HG03460 (cell line): ENCODE results near the gene FOXN1.

Source experiments
- ATAC-seq: cut with Tn5 transposase; IDR thresholded peaks from one replicate; pipeline ENCODE4 v1.9.1; 2021; ENCODE audit not compliant: unreplicated experiment

FOXN1 gene

DNA sequence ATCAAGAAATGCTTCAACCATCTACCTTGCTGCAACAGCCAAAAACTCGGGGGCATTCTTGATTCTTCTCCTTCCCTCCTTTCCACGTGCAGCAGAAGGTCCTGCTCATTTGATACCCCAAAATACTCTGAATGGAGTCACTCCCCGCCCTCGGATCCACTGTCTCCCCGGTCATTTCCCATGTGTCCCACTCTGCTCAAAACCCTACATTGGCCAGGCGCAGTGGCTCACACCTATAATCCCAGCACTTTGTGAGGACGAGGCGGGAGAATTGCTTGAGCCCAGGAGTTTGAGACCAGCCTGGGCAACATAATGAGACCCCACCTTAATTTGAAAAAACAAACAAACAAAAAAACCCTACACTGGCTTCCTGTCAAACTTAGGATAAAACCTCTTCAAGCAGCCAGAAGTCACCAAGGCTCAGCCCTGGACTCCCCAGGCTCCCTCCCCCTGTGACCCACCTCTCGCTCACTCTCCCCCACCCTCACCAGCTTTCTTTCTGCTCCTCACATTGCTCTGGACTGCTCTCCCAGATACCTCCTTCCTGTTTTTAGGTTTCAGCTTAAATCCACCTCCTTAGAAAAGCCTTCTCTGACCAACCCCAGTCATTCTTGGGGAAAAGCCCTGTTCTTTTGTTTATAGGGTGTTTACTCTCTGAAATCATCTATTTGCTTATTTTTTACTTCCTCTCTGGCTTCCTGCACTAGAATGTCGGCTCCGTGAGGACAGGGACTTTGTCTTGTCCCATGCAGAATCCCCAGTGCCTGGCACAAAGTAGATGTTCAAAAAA, 29.9 kb upstream of the FOXN1 start:
- no peak for ATAC-seq

DNA sequence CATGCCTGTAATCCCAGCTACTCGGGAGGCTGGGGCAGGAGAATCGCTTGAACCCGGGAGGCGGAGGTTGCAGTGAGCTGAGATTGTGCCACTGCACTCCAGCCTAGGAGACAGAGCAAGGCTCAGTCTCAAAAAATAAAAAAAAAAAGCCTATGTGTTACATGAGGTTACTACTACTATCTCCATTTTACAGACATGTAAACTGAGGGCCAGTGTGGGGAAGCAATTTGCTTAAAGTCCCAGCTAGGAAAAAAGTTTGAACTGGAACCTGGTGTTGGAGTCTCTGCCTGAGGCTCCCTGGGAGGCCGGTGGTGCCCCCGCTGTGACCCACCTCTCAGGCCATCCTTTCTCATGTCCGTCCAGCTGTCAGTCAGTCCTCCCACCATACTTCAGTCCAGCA, 28.2 kb upstream of the FOXN1 start:
- ATAC-seq, result no peak

DNA sequence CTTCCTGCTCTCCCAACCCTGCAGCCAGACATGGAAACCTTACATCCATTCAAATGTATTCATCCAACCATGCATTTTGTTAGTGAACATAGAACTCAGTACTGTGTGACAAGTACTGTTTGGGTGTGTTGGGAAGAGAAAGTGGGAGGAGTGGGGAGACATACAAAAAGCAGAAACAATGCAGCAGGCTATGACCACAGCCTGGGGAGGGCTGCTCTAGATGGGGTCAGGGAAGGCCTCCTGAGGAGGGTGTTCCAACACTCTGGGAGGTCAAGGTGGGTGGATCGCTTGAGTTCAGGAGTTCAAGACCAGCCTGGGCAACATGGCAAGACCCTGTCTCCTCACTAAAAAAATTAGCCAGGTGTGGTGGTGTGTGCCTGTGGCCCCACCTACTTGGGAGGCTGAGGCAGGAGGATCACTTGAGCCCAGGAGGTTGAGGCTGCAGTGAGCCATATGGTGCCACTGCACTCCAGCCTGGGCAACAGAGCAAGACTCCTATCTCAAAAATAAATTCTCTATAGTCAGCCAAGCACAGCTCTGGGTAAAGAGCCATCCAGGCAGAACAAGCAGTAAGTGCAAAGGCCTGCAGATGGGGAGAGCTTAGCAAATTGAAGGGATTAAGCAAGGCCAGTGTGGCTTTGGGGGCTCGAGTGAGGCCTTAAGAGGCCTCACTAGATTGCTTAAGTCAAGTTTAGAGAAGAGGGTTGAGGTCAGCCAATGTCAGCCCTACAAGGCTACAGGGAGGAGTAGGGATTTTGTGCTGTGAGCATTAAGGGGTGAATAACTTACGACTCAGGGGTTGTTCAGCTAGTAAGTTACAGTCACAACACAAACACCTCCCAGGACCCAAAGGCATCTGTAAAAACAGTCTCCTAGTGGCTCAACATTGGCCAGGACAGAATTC, 27.2 kb upstream of the FOXN1 start:
- no peak for ATAC-seq

DNA sequence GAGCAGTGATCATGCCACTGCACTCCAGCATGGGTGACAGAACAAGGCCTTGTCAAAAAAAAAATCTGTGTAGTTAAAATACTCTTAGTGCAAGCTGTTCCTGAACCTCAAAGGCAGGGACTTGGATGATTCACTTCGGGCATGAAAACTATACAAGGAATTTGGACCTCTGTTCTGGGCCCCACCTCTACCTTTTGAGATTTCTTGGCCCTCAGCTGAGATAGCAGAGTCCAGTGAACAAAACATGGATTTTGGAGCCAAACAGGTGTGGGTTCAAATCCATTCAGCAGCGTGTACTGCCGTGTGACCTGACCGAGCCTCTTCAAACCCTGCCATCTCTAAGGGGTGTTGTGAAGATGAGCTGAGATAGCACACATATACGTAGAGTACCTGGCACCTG, 25.9 kb upstream of the FOXN1 start:
- no peak for ATAC-seq

DNA sequence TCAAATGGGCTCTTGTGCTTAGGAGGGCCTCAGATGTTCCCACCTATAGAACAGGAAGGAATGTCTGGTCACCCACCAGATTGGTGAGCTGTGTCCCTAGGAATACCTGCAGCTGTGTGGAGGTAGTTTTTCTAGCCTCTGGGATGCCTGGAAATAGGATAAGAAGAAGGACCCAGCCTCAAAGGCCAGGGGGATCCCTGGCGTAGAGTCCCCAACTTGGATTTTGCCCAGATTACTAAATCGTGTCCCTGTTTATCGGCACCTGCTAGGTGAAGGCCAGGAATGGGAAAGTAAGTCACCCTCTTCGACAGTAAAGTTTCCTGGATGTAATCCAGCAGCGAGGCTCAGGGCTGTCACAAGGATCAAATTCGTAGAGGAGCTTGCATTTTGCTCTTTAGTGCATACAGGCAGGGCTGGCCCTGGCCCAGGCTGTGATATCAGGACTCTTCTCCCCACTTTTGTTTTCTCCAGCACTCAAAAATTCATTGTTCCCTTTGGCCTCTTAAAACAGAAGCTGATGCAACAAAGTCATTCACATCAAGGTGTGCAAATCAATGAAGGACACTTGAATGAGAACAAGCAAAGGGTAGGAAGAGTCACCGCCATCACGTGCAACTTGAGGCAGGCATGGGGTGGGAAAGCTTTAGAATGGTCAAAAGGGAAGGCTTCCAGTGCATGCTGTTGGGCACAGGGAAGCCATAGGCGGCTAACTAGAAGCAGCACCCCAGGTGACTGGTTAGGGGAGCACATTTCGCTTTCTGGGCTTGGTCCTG, 25.2 kb upstream of the FOXN1 start:
- ATAC-seq, result no peak

DNA sequence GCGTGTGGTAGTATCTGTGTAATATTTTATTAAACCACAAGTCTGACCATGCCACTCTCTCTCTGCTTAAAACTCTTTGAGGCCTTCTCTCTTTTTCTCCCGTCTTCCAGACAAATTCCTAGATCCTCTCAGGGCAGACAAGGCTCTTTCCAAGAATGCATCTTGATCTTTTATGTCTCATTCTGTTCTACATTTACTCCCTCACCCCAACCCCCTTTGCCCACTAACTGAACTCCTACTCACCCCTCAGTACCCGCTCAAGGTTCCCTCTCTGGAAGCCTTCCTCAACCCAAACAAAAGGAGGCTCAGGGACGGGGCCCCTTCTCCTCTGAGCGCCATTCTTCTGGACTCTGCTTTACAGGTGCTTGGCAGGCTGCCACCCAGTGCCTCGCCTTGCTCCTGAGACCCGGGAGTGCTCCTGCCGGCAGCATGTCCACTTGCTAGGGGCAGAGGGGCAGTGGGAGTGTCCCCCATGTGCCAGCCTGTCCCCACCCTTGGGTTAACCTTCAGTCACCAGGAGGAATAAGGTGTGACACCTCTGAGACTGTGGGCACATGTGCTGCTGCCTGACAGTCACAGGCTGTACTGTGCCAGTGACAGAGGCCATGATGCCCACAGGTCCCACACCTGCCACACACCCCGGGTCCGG, 23.5 kb upstream of the FOXN1 start:
- no peak for ATAC-seq

DNA sequence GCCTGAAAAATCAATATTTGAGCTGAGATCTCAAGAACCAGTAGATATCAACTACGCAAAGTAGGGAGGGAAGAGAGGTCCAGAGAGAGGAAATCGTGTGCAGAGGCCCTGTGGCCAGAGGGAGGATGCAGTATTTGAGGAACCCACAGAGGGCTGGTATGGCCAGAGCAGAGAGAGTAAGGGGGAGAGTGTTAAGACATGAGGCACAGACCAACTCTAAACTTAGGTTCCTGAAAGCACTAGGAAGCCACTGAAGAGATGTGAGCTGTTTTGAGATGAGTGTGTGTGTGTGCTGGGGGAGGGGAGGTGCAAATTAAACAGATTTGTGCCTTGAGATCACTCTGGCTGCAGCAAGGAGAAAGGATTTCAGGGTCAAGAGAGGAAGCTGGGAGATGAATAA, 21.9 kb upstream of the FOXN1 start:
- peak; percentile 80 for ATAC-seq

DNA sequence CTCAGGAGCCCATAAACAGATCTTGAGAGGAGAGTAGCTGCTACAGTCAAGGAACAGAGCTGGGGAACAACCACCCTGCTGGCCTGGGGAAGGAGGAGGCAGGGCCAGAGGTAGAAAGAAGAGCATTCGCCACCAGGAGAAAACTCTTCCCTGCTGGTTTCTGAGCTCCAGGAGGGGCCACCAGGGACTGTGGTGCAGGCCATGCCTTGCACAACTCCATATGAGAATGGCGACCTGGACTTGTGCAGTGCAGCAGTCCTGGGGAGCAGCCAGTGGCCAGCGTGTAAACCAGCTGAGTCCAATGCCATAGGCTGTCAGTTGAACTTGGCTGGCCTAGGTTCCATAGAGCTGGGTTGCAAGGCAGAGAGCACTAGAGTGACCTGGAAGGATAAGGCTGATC, 21.1 kb upstream of the FOXN1 start:
- no peak for ATAC-seq

DNA sequence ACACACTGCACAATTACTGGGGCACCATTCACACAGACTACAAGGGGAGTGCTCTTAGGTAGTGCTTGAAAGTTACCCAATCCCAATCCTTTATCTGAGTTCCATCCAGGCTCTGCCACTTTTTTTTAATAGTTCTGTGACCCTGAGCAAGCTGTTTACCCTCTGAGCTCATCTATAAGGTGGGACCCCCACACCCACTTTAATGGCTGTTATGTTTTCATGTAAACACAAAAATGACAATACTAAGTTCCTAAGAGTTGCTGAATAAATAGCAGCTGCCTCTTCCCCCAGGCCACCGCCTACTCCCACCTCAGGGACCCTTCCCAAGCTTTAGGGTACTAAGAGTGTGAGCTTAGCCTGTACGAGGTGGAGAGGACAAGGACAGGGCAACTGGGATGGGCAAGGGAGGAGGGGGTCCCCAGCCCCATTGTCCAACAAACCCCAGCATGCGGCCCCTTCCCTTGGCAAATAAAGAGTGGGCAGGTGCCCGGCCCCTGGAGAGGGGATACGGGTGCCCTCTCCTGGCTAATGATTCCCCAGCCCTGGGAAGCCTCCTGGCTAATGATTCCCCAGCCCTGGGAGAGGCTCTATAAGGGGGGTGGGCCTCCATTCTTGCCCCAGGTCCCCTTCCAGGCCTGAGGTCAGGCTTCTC, 18.1 kb upstream of the FOXN1 start:
- no peak for ATAC-seq

DNA sequence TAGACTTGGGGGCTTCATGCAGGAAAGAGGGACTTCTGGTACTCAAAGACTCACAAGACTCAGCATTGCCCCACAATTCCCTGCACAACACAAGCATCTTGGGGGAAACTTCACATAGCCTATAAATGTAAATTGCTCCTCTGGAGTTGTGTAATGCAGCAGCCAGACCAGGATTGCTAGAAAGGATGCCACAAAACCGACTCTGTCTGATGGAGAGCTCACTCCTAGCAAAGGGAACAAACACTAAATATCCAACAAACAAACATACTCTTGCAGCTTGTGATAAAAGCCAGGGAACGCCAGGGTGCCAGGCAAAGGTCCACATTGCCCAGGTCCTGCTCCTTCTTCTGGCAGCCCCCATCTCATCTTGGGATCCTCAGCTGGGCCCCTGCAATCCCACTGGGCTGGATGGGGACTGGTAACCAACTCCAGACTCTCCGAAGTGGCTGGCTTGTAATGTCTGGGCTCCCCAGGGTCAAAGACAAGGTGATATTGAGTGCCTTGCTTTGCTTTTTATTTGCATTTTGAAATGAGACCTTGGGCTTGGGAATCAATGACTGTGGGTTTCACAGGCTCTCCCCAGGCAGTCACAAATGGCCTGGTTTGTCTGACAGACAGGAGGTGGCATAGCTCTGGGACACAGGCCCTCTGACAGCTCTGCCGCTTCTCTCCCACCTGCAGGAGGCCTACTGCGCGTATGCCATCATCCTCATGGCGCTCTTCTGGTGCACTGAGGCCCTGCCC, 17.4 kb upstream of the FOXN1 start:
- ATAC-seq, result no peak

DNA sequence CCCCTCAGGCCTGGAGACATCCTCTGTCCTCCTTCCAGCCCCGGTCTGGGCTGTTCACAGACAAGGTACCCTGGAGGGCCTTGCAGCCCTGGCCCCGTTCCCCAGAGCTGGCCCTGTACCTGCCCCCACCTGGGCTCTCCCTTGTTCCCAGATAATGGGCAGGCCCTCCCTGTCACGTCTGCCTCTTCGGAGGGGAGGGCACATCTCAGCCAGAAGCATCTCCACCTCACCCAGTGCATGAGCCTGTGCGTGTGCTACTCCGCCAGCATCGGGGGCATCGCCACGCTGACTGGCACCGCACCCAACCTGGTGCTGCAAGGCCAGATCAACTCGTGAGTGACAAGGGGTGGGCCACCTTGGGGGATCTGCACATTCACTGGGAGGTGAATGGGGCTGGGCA, 14.9 kb upstream of the FOXN1 start:
- no peak for ATAC-seq

DNA sequence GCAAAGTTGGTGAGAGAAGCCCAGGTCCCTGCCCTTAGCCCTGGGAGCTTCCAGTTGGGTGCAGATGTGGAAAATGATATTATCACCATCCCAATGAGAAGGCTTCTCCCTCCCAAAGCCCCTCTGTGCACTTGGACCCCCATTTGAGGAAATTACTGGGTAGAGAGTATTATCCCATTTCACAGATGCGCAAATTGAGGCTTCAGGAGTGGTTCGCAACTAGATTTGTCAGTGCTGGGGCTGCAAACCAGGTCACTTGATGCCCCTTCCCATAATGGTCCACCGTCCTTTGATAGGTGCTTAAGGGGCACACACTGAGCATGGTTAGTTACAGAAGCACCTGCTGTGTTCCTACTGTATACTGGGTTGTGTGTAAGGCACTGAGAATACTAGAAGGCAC, 14.3 kb upstream of the FOXN1 start:
- ATAC-seq, result no peak

DNA sequence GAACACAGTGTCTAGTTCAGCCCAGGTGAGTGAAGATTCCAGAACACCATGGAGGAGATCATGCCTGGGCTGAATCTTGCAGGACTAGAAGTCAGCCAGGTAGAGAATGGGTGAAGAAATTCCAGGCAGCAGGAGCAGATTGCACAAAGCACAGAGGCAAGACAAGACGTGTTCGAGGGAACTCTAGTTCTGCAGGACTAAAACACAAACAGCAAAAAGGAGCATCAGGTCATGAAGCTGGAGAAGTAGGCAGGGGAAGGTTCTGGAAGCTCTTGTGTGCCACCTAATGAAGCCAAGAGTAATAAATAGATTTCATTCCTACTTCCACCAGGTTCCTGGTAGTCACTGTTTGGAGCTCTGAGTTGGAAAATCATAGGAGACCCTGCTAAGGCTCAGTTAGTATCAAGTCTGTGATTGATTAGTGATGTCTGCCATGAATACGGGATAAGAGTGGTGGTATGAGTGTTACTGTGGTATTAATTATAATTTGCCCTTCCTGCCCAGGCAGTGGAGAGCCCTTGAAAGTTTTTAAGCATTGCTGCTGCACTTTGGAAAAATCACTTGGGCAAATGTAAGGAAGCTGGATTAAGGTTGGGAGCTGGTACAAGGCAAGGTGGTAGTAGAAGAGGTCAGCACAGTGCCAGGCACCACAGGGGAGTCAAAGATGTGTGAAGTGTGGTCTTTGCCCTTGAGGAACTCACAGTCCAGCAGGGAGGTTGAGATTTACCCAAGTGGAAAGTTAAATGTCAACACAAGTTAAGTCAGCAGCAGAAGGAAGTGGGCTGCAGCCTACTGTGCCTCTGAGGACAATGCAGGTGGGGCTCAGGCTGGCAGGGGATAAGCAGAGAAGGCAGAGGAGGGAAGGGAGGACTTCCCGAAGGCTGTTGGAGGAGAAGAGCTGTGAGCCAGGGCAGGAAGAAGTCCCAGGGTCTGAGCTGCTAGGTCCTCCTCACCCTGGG, 13.5 kb upstream of the FOXN1 start:
- ATAC-seq, result no peak

DNA sequence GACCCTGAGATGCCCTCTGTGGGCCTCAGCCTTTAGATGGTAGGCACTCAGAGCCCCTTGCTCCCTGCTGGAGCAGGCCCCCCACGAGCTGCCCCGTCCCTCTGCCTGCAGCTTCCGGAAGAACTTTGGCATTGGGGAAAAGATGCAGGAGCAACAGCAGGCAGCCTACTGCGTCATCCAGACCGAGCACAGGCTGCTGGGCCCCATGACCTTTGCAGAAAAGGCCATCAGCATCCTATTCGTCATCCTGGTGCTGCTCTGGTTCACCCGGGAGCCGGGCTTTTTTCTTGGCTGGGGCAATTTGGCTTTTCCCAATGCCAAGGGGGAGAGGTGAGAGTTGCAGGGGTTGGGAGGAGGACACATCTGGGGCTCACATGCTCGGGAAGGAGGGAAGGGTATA, 12.7 kb upstream of the FOXN1 start:
- no peak for ATAC-seq

DNA sequence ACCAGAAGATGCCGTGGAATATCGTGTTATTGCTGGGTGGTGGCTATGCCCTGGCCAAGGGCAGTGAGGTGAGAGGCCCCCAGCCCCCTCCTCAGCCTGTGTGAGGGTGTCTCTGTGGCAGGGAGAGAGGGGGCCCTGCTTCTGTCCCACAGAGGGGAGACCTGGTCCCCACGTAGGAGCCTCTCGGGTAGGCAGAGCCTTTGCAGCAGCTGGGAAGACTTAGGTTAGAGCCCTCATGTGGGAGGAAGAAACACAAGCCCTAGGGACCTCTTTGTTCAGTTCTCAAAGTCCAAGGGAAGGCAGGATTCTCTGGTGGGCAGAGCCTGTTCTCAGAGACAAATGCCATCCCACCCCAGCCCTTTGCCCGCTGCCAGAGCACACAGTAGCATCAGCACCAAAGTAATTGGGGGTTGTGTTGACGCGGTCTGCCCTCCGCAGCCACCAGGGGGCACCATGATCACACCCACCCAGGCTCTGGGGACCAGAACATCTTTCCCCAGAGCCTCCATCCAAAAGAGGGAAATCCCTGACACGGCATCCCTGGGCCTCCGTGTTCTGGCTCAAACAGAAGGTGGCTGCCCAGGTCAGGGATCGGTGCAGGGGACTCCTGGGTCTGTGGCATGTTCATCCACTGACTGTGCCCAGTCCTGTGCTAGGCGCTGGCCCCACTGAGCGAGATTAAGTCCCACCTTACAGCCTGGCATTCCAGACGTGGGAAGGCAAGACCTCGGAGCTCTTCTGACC, 11.5 kb upstream of the FOXN1 start:
- peak; percentile 65 for ATAC-seq

DNA sequence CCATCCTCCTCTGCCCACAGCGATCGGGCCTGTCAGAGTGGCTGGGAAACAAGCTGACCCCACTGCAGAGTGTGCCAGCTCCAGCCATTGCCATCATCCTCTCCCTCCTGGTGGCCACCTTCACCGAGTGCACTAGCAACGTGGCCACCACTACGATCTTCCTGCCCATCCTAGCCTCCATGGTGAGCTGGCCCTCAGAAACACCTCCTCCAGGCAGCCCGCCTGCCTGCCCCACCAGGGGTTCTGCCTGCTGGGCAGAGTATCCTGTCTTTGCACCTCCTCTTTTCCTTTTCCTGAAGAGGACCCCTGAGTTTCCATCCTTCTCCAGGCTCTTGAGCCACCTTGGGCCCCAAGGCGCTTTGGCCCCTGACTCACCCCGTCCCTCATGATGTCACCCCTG, 10.5 kb upstream of the FOXN1 start:
- ATAC-seq, result no peak

DNA sequence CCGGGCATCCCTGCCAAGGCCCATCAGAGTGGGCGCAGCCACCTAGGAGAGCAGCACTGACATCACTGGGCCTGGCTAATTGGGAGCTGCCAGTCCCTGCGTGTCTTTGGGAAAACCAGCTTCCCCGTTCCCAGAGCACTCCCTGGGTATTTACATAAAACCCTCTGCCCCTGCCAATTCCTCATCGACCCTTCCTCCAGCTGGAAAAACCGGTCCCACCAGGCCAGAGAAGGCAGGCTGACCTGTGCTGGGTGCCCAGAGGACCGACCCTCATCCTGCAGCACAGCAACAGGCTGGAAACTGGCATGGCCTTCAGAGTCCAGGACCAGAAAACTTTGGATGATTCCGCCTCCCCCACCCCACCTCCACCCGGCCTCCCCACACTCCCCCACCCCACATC, 8.2 kb upstream of the FOXN1 start:
- no peak for ATAC-seq
